Activated gamma-delta T cell treated with anti-CD3 and anti-CD28 coated beads, Interleukin-2, amount 50 U/mL, for 16 hours (primary cell): ENCODE measurements around the gene LRRC14B.
"Not testable (repeated sequence)": the region's sequence is repeated elsewhere in the genome, so short reads cannot be mapped to it uniquely, and the experiment has no call there.

Source experiments
- DNase-seq: peaks from one replicate; pipeline ENCODE4 v3.0.0-alpha.2; 2020; ENCODE audit warnings: low read depth

Gene LRRC14B

DNA sequence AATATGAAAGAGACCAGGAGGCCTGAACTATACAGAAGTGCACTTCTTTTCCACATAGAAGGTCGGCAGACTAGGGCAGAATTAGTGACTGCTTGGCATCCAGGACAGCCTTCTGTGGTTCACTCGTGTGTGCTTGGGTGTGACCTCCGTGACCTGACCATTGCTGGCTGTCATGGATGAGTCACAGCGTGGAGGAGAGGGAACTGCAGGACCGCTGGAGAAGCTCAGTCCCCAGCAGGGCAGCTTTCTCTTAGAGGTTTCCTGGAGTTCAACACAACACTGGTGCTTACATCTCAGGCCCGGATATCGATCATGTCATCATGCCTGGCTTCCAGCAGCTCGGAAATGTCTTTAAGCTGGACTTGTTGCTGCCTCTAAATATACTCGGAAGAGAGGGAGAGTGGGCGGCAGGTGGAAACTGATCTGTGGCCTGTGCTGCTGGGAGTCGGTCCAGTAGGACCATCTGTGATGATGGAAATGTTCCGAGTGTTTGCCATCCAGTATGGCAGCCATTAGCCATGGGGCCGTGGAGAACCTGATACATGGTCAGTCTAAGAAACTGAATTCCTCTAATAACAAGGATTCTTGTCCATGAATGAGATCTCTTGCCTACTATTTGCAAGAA, 49.9 kb downstream of the LRRC14B start:
- not testable (repeated sequence) for DNase-seq

DNA sequence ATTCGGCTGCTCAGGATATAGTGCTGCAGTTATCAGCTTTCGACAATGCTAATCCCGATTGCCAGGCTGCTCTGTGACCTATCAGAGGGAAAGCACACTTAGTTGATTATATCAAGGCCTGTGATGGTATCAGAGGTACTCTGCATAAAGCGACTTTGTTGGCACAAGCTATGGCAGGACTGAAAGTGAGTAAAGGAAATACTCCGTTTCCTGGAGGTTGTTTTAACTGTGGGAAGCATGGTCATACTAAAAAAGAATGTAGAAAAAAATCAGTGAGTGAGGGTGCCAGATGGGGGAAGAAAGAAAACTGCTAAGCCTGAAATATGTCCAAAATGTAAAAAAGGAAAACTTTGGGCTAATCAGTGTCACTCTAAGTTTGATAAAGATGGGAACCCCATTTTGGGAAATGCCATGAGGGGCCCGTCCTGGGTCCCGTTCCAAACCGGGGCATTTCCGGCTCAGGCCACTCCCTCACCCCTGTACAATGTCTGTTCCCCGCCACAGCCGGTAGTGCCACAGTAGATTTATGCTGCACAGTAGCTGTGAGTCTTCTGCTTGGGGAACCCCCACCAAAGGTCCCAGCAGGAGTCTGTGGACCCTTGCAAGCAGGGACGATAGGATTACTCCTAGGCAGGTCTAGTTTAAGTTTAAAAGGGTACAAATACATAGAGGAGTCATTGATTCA, 52.5 kb downstream of the LRRC14B start:
- not testable (repeated sequence) for DNase-seq

DNA sequence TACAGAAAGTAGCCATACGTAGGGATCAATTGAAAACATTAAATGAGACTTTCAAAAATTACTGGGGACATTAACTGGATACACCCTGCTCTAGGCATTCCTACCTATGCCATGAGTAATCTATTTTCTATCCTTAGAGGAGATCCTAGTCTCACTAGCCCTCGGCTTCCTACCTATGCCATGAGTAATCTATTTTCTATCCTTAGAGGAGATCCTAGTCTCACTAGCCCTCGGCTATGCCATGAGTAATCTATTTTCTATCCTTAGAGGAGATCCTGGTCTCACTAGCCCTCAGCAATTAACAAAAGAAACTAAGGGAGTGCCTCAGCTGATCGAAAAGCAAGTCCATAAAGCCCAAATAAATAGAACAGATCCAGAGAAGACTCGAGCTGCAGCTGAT, 54.4 kb downstream of the LRRC14B start:
- DNase-seq = not testable (repeated sequence)
